Activated CD4-positive, alpha-beta memory T cell treated with anti-CD3 and anti-CD28 coated beads, Interleukin-2, amount 10 ng/mL, durations not matched to agents 7 days and 5 days (primary cell): ENCODE measurements around the gene HERC3. TPM values are rescaled to one million over a fixed set of nuclear protein-coding genes. Genes with fewer than 3 reads are reported as not detected.

Experiments
- CTCF ChIA-PET: fragments of 350-600 bp; sonication (Branson Sonifier 250); formaldehyde crosslinking; loops from one replicate; lab custom pipeline; 2021; ENCODE audit warnings: antibody characterized with exemption, inconsistent platforms; lab: Charles Lee
- POLR2A ChIA-PET: fragments of 350-600 bp; sonication (Branson Sonifier 250); formaldehyde crosslinking; loops from one replicate; lab custom pipeline; 2021; ENCODE audit warnings: antibody characterized with exemption; lab: Charles Lee
- DNase-seq: peaks from one replicate; pipeline ENCODE4 v3.0.0-alpha.2; 2020
- H3K27ac Mint-ChIP-seq: one replicate; pipeline ENCODE4 v1.8.0; 2021; ENCODE audit warnings: mild to moderate bottlenecking, mixed read lengths
- H3K27me3 Mint-ChIP-seq: one replicate; pipeline ENCODE4 v1.8.0; 2021; ENCODE audit warnings: mixed read lengths
- H3K36me3 Mint-ChIP-seq: one replicate; pipeline ENCODE4 v1.8.0; 2021; ENCODE audit warnings: low read depth, mixed read lengths
- H3K4me1 Mint-ChIP-seq: one replicate; pipeline ENCODE4 v1.8.0; 2021; ENCODE audit warnings: mixed read lengths
- H3K4me3 Mint-ChIP-seq: one replicate; pipeline ENCODE4 v1.8.0; 2021; ENCODE audit warnings: mild to moderate bottlenecking, mixed read lengths
- H3K9me3 Mint-ChIP-seq: one replicate; pipeline ENCODE4 v1.8.0; 2021; ENCODE audit warnings: mixed read lengths
- total RNA-seq, 2 experiments: library from RNA; stranded (reverse); gene quantifications; one replicate each; pipeline ENCODE4 v1.2.3, GENCODE V29; 2021

The HERC3 gene
- total RNA-seq, 2 experiments from 2014 or later, result 36.9 to 41.9 TPM

DNA sequence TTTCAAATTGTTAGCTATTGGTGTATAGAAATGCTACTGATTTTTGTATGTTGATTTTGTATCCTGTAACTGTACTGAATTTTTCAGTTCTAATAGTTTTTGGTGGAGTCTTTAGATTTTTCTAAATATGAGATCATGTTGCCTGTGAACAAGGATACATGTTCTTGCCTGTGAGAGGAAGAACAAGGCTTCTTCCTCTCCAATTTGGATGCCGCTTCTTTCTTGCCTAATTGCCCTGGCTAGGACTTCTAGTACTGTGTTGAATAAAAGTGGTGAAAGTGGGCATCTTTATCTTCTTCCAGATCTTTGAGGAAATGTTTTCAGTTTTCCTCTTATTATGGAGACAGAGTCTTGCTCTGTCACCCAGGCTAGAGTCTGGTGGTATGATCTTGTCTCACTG, 121.5 kb downstream of the HERC3 start:
- Mint-ChIP-seq H3K36me3 (peaks cover 59% of the 10 kb centered on the region), H3K27me3 (no peaks in the 10 kb centered on the region), H3K4me1 (peaks cover 2% of the 10 kb centered on the region), H3K9me3 (peaks cover 22% of the 10 kb centered on the region), H3K4me3 (no peak overlapping the region), H3K27ac (no peak overlapping the region)
- CTCF ChIA-PET, result interaction anchor here (1.0 to 1.3 kb wide), 2 partner anchors 40 to 54 kb away, joined by 3 read pairs; no protein-coding TSS in a partner anchor
- no peak for DNase-seq
- POLR2A ChIA-PET, result no interaction called here

DNA sequence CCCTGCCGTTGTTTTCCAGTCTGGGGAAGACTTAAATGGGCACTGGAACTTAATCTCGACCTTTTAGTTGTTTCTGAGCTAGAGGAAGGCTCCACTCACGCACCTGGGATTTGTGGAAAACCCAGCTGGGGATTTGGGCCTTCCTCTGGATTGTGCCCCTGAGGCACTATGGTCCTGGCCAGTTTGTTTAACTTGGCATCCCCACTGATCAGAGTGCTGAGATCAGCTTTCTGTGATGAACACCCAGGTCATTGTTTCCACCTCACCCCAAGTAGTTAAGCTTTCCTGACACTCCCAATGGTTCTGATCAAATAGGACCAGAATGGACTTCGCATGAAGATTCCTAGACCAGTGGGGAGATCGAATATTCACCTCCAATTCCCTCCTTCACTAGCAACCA, 125.8 kb downstream of the HERC3 start:
- H3K9me3 Mint-ChIP-seq, result peaks cover 19% of the 10 kb centered on the region
- ChIA-PET CTCF (no interaction called here), POLR2A (no interaction called here)
- no peak overlapping the region for H3K4me3 Mint-ChIP-seq
- H3K27ac Mint-ChIP-seq, result no peak overlapping the region
- peaks cover 44% of the 10 kb centered on the region for H3K36me3 Mint-ChIP-seq
- H3K4me1 Mint-ChIP-seq, result no peaks in the 10 kb centered on the region
- DNase-seq, result no peak
- no peaks in the 10 kb centered on the region for H3K27me3 Mint-ChIP-seq

DNA sequence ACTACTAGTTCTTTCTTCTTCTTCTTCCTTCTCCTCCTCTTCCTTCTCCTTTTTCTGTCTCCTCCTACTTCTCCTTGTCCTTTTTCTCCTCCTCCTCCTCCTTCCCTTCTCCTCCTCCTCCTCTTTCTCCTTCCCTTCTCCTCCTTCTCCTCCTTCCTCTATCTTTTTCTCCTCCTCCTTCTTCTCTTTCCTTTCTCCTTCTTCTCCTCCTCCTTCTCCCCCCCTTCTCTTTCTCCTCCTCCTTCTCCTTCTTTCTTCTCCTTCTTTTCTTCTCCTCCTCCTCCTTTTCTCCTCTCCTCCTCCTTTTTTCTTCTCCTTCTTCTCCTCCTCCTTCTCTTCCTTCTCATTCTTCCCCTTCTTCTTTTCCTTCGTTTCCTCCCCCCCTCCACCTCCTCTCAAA, 127.1 kb downstream of the HERC3 start:
- no peak overlapping the region for H3K27ac Mint-ChIP-seq
- peaks cover 37% of the 10 kb centered on the region for H3K36me3 Mint-ChIP-seq
- POLR2A ChIA-PET, result no interaction called here
- H3K27me3 Mint-ChIP-seq, result no peaks in the 10 kb centered on the region
- no peak for DNase-seq
- no peak overlapping the region for H3K4me3 Mint-ChIP-seq
- CTCF ChIA-PET, result no interaction called here
- peaks cover 19% of the 10 kb centered on the region for H3K9me3 Mint-ChIP-seq
- no peaks in the 10 kb centered on the region for H3K4me1 Mint-ChIP-seq

DNA sequence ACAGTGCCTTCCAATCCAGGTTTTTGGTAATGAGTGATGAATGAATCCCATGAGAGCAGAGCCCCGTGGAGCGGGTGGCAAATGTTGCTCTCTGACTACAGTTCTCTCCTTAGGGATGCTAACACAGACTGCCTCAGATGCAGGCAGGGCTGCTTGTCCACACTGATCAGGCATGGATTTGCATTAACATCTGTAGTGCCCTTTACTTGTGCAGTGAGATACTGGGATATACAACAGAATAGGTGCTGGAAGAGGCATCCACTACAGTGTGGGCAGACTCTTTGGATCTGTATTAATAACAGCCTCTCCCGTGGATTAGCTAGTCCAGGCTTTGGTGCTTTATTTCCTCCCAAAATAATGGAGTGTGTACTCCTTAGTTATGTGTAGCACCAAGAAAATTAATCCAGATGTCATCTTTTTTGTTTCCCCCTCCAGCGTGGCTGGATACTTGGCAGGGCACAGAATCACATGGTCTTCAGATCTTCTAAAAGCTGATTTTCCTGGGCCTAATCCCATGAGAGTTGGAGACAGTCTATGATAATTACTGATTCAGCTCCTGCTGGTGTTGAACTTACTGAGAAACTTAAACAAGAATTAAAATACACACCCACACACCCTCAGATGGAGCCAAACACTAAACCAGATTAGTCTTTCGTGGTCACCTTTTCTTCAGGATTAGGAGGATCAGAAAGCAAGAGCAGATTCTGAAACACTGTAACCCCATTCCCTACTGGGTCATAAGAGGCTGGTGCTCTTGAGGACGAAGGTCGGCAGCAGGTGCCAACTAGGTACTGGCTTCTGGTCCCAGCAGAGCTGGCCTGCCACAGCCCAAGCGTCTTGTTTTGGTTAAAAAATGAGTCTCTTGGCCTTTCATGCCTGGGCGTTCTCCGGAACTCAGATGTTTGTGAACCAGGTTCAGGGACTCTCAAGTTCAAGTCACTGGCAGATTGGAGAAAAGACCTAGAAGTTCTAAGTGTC, 128.5 kb downstream of the HERC3 start:
- no peaks in the 10 kb centered on the region for H3K27me3 Mint-ChIP-seq
- no peak overlapping the region for H3K27ac Mint-ChIP-seq
- DNase-seq, result no peak
- CTCF ChIA-PET, result interaction anchor here (0.6 kb wide), 1 partner anchor 909 kb away, joined by 3 read pairs; no protein-coding TSS in a partner anchor
- H3K9me3 Mint-ChIP-seq, result peaks cover 16% of the 10 kb centered on the region
- POLR2A ChIA-PET, result no interaction called here
- H3K4me3 Mint-ChIP-seq, result no peak overlapping the region
- no peaks in the 10 kb centered on the region for H3K4me1 Mint-ChIP-seq
- H3K36me3 Mint-ChIP-seq, result peaks cover 26% of the 10 kb centered on the region

DNA sequence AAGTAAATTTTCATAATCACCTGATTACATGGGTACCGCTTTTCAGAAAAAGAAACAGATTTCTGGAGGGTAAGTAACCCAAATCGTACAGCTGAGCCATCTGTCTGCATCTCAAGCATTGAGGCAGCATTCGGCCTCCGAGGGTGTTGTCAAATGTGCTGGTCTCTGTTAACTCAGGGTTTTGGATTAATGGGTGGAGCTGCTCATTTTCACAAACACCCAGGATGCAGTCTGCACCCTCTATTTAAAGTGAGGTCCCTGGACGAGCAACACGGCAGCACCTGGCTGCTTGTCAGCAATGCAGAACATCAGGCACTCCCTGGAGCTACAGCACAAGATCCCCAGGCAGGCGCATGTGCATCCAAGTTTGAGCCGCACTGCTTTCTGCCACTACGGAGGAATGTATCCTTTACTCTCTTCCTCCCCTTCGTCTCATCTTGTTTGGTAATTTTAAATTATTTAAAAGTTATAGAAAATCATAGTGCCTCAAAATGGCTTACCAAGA, 130.0 kb downstream of the HERC3 start:
- H3K36me3 Mint-ChIP-seq, result peaks cover 13% of the 10 kb centered on the region
- CTCF ChIA-PET, result no interaction called here
- peaks cover 8% of the 10 kb centered on the region for H3K9me3 Mint-ChIP-seq
- no peak overlapping the region for H3K4me3 Mint-ChIP-seq
- H3K27ac Mint-ChIP-seq, result no peak overlapping the region
- H3K4me1 Mint-ChIP-seq, result no peaks in the 10 kb centered on the region
- no peak for DNase-seq
- POLR2A ChIA-PET, result no interaction called here
- no peaks in the 10 kb centered on the region for H3K27me3 Mint-ChIP-seq

DNA sequence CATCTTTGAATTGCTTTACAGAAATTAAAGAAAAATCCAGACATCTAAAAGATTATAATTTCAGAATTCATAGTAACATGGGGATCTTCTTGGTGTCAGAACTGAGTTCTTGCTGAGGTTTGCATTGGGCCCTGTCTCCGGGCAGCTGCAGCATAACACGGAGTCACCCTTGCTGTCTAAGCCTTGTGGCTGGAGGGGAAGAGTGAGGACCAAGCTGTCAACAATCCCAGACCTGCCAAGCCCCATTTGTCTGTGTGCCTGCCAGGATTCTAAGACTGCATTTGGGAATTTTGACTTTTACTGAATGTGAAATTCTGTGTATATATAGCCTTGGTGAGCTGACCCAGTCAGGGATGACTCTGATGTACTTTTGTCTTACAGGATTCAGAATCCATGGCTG, 130.5 kb downstream of the HERC3 start:
- no peak overlapping the region for H3K4me3 Mint-ChIP-seq
- POLR2A ChIA-PET, result no interaction called here
- no peak for DNase-seq
- no peaks in the 10 kb centered on the region for H3K27me3 Mint-ChIP-seq
- CTCF ChIA-PET, result no interaction called here
- peaks cover 11% of the 10 kb centered on the region for H3K36me3 Mint-ChIP-seq
- no peak overlapping the region for H3K27ac Mint-ChIP-seq
- H3K9me3 Mint-ChIP-seq, result peaks cover 3% of the 10 kb centered on the region
- no peaks in the 10 kb centered on the region for H3K4me1 Mint-ChIP-seq

DNA sequence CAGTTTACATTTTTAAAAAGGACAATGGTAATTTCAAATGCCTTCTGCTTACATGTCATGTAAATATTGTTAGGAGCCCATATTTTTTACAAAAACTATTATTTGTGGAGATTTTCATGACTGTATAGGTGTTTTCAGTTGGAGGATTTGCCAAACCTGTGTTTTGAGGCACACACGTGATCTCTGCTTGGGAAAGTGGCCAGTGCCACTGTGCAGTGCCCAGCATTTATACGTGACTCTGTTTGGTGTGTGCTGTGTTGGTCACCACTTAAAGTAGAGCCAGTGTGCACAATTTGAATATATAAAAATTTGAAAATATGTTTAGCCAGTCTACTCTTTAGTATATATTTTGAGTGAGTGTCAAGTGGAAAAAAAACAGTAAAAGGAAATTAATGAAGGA, 132.1 kb downstream of the HERC3 start:
- no peaks in the 10 kb centered on the region for H3K4me1 Mint-ChIP-seq
- no peaks in the 10 kb centered on the region for H3K27me3 Mint-ChIP-seq
- H3K4me3 Mint-ChIP-seq, result no peak overlapping the region
- H3K36me3 Mint-ChIP-seq, result peaks cover 7% of the 10 kb centered on the region
- no peaks in the 10 kb centered on the region for H3K9me3 Mint-ChIP-seq
- H3K27ac Mint-ChIP-seq, result no peak overlapping the region
- ChIA-PET POLR2A (no interaction called here), CTCF (no interaction called here)
- no peak for DNase-seq

DNA sequence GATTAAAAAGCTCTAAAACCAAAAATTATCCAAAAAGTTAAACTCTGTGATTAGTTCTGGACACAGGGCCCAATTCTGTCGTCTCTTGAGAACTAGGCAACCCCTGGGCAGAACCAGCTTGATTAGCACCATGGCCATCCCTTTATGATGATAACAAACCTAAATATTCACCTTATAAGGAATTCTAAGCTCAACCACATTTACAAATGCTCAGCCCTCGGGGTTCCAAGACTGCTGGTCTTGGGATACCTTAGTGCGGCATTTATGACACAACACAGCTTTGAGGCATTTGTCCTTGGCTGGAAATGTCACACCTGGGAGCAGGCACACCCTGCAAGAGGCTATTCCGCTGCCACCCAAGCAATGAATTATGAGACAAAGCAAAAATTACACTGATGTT, 132.9 kb downstream of the HERC3 start:
- no peak for DNase-seq
- ChIA-PET POLR2A (no interaction called here), CTCF (no interaction called here)
- Mint-ChIP-seq H3K27ac (no peak overlapping the region), H3K27me3 (no peaks in the 10 kb centered on the region), H3K36me3 (peaks cover 8% of the 10 kb centered on the region), H3K4me1 (no peaks in the 10 kb centered on the region), H3K4me3 (no peak overlapping the region), H3K9me3 (no peaks in the 10 kb centered on the region)

DNA sequence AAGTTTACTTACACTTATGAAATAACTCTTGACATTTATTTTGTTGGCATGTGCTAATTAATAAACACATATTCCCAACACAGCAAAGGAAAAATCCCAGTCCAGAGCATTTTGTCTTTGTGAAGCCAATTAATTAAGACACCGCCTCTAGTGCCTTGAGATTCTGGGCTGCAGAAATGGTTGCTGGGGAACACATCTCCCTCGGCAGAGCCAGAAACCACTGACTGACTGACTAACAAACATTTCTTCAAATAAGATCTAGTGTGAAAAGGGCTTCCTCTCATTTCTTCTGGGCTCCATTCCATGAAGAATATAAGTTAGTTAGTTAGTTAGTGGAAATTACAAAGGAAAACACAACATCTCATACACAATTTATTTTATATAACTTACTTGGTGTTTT, 133.7 kb downstream of the HERC3 start:
- Mint-ChIP-seq H3K9me3 (no peaks in the 10 kb centered on the region), H3K27ac (no peak overlapping the region), H3K27me3 (no peaks in the 10 kb centered on the region), H3K36me3 (peaks cover 13% of the 10 kb centered on the region), H3K4me3 (no peak overlapping the region), H3K4me1 (no peaks in the 10 kb centered on the region)
- no peak for DNase-seq
- POLR2A ChIA-PET, result no interaction called here
- CTCF ChIA-PET, result no interaction called here

DNA sequence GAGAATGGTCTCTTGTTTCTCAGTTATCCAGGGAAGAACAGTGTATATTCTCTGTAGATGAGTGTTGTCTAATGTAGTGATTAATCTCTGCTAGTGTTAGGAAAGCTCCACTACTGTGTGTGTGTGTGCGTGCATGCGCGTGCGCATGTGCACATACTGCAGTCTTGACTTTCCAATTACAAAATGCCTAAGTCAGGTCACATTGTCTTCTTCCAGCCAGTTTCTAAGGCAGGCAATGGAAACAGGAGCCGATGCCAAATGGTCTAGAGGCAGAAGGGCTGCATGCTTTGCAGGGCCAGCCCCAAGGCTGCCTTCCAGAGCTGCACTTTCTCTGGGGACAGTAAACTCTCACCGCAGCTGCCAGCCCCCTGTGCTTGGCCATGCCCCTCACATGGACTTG, 135.9 kb downstream of the HERC3 start:
- Mint-ChIP-seq H3K27me3 (no peaks in the 10 kb centered on the region), H3K27ac (no peak overlapping the region), H3K4me1 (no peaks in the 10 kb centered on the region), H3K4me3 (no peak overlapping the region), H3K9me3 (no peaks in the 10 kb centered on the region), H3K36me3 (peaks cover 16% of the 10 kb centered on the region)
- POLR2A ChIA-PET, result no interaction called here
- no peak for DNase-seq
- CTCF ChIA-PET, result interaction anchor here (0.6 to 0.7 kb wide), 2 partner anchors 101 to 798 kb away, joined by 4 read pairs; no protein-coding TSS in a partner anchor

DNA sequence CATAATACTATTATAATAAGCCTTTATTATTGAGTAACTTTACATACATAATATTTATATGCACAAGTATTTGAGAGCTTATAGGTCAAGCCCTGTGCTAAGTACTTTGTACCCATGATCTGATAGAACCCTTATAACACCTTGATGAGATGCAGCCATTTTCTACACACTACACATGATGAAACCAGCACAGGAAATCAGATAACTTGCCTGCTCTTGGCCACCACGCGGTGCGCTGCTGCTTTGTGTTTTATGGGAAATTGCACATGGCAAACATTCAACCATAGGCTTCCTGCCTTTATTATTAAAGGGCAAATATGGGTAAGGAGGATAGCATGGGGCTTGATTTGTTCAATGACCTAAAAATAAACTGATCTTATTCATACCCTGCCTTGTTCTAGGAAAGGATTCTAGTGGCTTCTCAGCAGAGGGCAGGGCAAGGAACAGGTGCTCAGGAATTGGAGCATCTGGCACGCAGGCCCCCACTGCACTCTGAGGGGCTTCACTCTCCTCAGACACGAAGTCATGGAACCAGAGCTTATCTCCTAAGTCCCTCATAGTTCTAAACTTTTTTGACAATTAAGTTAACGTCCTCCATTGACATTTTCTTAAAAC, 137.0 kb downstream of the HERC3 start:
- ChIA-PET CTCF (interaction anchor here (0.6 kb wide), 1 partner anchor 875 kb away, joined by 3 read pairs; no protein-coding TSS in a partner anchor), POLR2A (no interaction called here)
- H3K4me3 Mint-ChIP-seq, result no peak overlapping the region

DNA sequence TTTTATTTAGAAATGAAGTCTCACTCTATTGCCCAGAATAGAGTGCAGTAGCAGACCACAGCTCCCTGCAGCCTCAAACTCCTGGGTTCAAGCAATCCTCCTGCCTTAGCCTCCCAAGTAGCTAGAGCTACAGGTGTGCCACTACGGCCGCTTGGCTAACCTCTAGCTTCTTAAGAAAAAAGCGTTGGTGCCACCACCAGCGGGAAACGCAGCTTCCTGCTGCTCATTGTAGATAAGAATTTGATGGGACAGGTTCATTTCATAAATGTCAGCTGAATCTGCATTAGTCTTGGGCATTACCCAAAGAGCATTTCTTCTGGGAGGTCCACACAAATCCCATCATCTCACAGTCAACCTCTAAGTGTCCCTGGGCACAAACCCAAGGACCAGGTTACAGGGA, 138.5 kb downstream of the HERC3 start:
- no peaks in the 10 kb centered on the region for H3K4me1 Mint-ChIP-seq
- H3K27ac Mint-ChIP-seq, result no peak overlapping the region
- POLR2A ChIA-PET, result no interaction called here
- DNase-seq, result no peak
- no peaks in the 10 kb centered on the region for H3K27me3 Mint-ChIP-seq
- no peaks in the 10 kb centered on the region for H3K9me3 Mint-ChIP-seq
- CTCF ChIA-PET, result no interaction called here
- peaks cover 16% of the 10 kb centered on the region for H3K36me3 Mint-ChIP-seq
- H3K4me3 Mint-ChIP-seq, result no peak overlapping the region

More for the DNA sequence above, 137.0 kb downstream of the HERC3 start:
- no peak for DNase-seq
- Mint-ChIP-seq H3K27ac (no peak overlapping the region), H3K4me1 (no peaks in the 10 kb centered on the region), H3K36me3 (peaks cover 16% of the 10 kb centered on the region), H3K9me3 (no peaks in the 10 kb centered on the region), H3K27me3 (no peaks in the 10 kb centered on the region)

DNA sequence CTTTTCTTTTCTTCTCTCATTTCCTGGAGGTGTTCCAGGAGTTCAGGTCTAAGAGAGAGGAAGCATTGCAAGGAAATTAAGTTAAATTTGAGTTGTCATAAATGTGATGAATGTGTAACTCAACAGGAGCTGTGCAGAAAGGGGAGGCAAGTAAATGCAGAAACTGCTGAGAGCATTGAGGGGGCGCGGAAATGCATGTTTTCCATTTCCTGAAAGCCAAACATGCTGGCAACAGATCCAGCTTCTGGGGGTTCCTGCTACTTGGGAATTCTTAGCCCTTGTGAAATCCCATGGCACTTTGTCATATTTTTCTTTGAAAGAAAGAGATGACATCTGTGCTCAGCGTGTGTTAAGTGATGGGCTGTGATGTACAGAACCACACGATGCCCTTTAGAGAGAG, 139.1 kb downstream of the HERC3 start:
- Mint-ChIP-seq H3K27ac (no peak overlapping the region), H3K27me3 (no peaks in the 10 kb centered on the region), H3K9me3 (no peaks in the 10 kb centered on the region), H3K36me3 (peaks cover 16% of the 10 kb centered on the region), H3K4me3 (no peak overlapping the region), H3K4me1 (no peaks in the 10 kb centered on the region)
- CTCF ChIA-PET, result no interaction called here
- POLR2A ChIA-PET, result no interaction called here
- no peak for DNase-seq
